ENCODE data around the gene ZNF263.
"Not testable (repeated sequence)": the region's sequence is repeated elsewhere in the genome, so short reads cannot be mapped to it uniquely, and the experiment has no call there.

The ZNF263 gene

GRCh38 chr16:3270718-3271117 lies 12.6 kb upstream of the ZNF263 start:
- not testable (repeated sequence) for DNase-seq

GRCh38 chr16:3271281-3271680 lies 12.0 kb upstream of the ZNF263 start:
- DNase-seq: not testable (repeated sequence)

- DNase-seq: no peak
These were observed 8.8 kb upstream of the ZNF263 start for GRCh38 chr16:3274490-3274889.

GRCh38 chr16:3274947-3275346 lies 8.3 kb upstream of the ZNF263 start:
- no peak for DNase-seq

GRCh38 chr16:3276679-3277078 lies 6.6 kb upstream of the ZNF263 start:
- no peak for DNase-seq

GRCh38 chr16:3281222-3281820 lies 2.0 kb upstream of the ZNF263 start:
- no peak for DNase-seq

- DNase-seq: peak; percentile 60
These were observed 1.1 kb upstream of the ZNF263 start for GRCh38 chr16:3282103-3282729.

- no peak for DNase-seq
These were observed 504 bp downstream of the ZNF263 start for GRCh38 chr16:3283543-3284447.

- DNase-seq: no peak
These were observed 1.8 kb downstream of the ZNF263 start for GRCh38 chr16:3285131-3285530.

GRCh38 chr16:3289998-3290673 lies 6.8 kb downstream of the ZNF263 start:
- DNase-seq: no peak

GRCh38 chr16:3292604-3293003 lies 9.3 kb downstream of the ZNF263 start:
- no peak for DNase-seq

GRCh38 chr16:3295209-3295608 lies 11.9 kb downstream of the ZNF263 start:
- no peak for DNase-seq

GRCh38 chr16:3295783-3296182 lies 12.5 kb downstream of the ZNF263 start:
- DNase-seq: no peak

GRCh38 chr16:3304370-3304769 lies 21.1 kb downstream of the ZNF263 start:
- DNase-seq: no peak

- peak; percentile 76 for DNase-seq
These were observed 22.1 kb downstream of the ZNF263 start, which contains the start of the genes TIGD7 and ZNF75A for GRCh38 chr16:3305109-3306068. TIGD7 (minus strand) TSS chr16:3305430; CDS start chr16:3300614, 4,816 bp downstream. ZNF75A (plus strand) TSS chr16:3305497; CDS start chr16:3308429, 2,932 bp downstream.

GRCh38 chr16:3306078-3306477 lies 22.8 kb downstream of the ZNF263 start:
- no peak for DNase-seq

- DNase-seq: no peak
These were observed 28.2 kb downstream of the ZNF263 start for GRCh38 chr16:3311496-3311895.

GRCh38 chr16:3317315-3317999 lies 34.2 kb downstream of the ZNF263 start:
- DNase-seq: no peak

- no peak for DNase-seq
These were observed 38.5 kb downstream of the ZNF263 start for GRCh38 chr16:3321816-3322215.

- no peak for DNase-seq
These were observed 44.2 kb downstream of the ZNF263 start for GRCh38 chr16:3327514-3327913.

GRCh38 chr16:3328104-3328503 lies 44.8 kb downstream of the ZNF263 start:
- no peak for DNase-seq
